Fibroblast of pulmonary artery (primary cell): ENCODE results near the gene NAP1L1.

Experiments
- DNase-seq: peaks from one replicate; pipeline ENCODE4 v3.0.0-alpha.2; 2010; ENCODE audit warnings: low read depth
- H3K4me3 ChIP-seq: replicated peaks from 2 replicates; pipeline ENCODE4 v1.5.1; 2011; ENCODE audit warnings: low read depth, mild to moderate bottlenecking, control low read depth, low read length, moderate library complexity
- CTCF ChIP-seq: IDR thresholded peaks from 2 replicates; pipeline ENCODE4 v1.5.1; 2011; ENCODE audit warnings: mild to moderate bottlenecking, control low read depth, low read length, inconsistent platforms; ENCODE audit errors: missing control alignments

The NAP1L1 gene

DNA sequence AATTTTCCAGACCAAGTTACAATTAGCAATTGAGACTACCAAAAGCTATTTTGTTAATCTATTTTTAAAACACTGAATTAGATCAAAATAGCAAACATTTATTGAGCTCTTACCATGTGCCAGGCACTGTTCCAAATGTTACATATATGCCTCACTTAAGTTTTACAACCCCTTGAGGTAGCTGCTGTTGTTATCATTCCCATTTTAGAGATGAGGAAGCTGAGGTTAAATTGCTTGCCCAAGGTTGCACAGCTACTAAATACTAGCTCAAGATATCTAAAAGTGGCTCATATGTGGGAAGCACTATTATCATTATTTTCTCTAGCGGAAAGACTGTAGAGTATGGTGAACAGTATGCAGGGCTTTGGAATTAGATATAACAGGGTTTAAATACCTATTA, 19.5 kb upstream of the NAP1L1 start:
- no peak for TF ChIP-seq CTCF
- no peak overlapping the region for H3K4me3 ChIP-seq
- DNase-seq, result no peak

DNA sequence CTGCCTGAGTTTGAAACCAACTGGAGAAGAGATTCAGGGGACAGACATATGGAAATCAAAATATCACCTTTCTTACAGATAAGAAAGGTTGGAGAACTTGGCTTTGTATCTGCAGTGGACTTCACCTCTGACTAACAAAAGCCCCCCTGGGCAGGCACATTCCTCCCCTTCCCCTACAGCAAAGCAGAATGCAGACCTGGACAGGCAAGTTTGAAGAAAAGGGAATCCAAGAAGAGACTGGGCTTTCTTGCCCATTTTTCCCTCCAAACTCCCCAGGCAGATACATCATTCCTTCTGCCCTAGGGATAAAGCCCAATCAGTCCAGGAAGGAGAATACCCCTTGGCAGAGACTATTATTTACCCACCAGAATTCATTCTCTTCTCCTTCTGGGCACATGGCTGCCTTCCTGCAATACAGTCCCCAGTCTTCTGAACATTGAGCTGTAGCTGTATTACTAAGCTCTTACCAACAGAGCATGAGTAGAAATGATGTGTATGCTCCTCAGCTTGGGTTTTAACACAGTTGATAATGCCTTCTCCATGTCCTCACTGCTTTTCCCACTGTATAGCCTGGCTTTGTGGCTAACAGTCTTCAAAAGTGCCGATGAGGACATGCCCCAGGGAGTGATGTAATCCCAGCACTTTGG, 17.4 kb upstream of the NAP1L1 start:
- no peak for DNase-seq
- no peak overlapping the region for H3K4me3 ChIP-seq
- TF ChIP-seq CTCF, result no peak

- TF ChIP-seq CTCF, result no peak
Measured at GRCh38 chr12:76096079-76096646, 11.7 kb upstream of the NAP1L1 start.

DNA sequence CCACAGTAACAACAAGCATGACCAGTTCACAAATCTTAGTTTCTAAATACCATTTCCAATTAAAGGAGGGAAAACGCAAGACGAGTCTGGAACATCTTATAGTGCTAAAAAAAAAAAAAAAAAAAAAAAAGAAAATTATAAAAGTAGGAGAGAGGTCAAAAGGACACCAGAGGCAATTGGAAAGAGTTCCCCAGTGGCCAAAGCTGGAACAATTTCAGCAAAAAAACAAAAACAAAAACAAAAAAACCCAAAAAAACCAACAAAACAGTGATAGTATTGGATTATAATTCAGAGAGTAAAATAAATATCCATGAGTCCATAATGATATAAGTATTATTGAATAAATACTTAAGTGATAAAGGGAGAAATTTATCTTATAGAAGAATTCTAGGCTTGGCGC, 10.3 kb upstream of the NAP1L1 start:
- no peak overlapping the region for H3K4me3 ChIP-seq
- TF ChIP-seq CTCF, result no peak
- no peak for DNase-seq

More at GRCh38 chr12:76096079-76096646, 11.7 kb upstream of the NAP1L1 start:
- DNase-seq, result no peak
- no peak overlapping the region for H3K4me3 ChIP-seq

- TF ChIP-seq CTCF, result no peak
- H3K4me3 ChIP-seq, result no peak overlapping the region
- DNase-seq, result no peak
Measured at GRCh38 chr12:76091246-76091754, 6.8 kb upstream of the NAP1L1 start.

GRCh38 chr12:76085520-76085868, 1.0 kb upstream of the NAP1L1 start:
- H3K4me3 ChIP-seq, result peak overlapping the region; percentile 85
- DNase-seq, result peak; percentile 49
- no peak for TF ChIP-seq CTCF
